Endothelial cell of umbilical vein (primary cell): ENCODE data around the gene HEMGN. TPM values are rescaled to one million over a fixed set of nuclear protein-coding genes. Genes with fewer than 3 reads are reported as not detected.

ENCODE experiments used
- BruUV-seq: library from RNA; stranded (reverse); fragments of 400-500 nt; replicated peaks from 2 replicates; lab custom pipeline; 2021; lab: Mats Ljungman, UMichigan
- CTCF ChIA-PET: fragments of 300-600, 350-600 bp; sonication (Branson Sonifier 250); formaldehyde crosslinking; loops from one replicate; lab custom pipeline; 2021; ENCODE audit warnings: antibody characterized with exemption, inconsistent platforms; lab: Charles Lee
- POLR2A ChIA-PET: fragments of 300-600, 350-600 bp; sonication (Branson Sonifier 250); formaldehyde crosslinking; loops from one replicate; lab custom pipeline; 2021; ENCODE audit warnings: antibody characterized with exemption, inconsistent platforms; lab: Charles Lee
- DNase-seq: peaks from one replicate; pipeline ENCODE4 v3.0.0-alpha.2; 2011; ENCODE audit warnings: low read depth, low spot score
- FAIRE-seq: peaks from 2 replicates; lab custom pipeline; 2011; peaks lifted over from hg19 to GRCh38; lab: Jason Lieb, UNC
- H2AFZ ChIP-seq: 2 replicates; pipeline ENCODE4 v1.6.0; 2012; ENCODE audit warnings: low read depth, low read length, control low read depth, inconsistent platforms
- H3K27ac ChIP-seq: 2 replicates; pipeline ENCODE4 v1.5.1; 2011; ENCODE audit warnings: low read depth, mild to moderate bottlenecking, control low read depth, low read length, moderate library complexity; ENCODE audit not compliant: insufficient read depth
- H3K27me3 ChIP-seq, 2 experiments: 2 replicates each; pipeline versions ENCODE4 v1.6.0 to v1.6.1; 2011; ENCODE audit warnings: low read length in 2 of 2, mixed read lengths in 1 of 2; ENCODE audit not compliant: control insufficient read depth in 2 of 2, insufficient read depth in 2 of 2
- H3K36me3 ChIP-seq, 2 experiments: 2 replicates in 1 of 2; 3 replicates in 1 of 2; pipeline ENCODE4 v1.5.1; 2011; ENCODE audit warnings: low read length in 2 of 2, mild to moderate bottlenecking in 1 of 2, moderate library complexity in 1 of 2; ENCODE audit not compliant: control insufficient read depth in 2 of 2, insufficient read depth in 2 of 2; ENCODE audit errors: extremely low read depth in 1 of 2
- H3K4me1 ChIP-seq: 3 replicates; pipeline ENCODE4 v1.5.1; 2011; ENCODE audit warnings: mild to moderate bottlenecking, low read length; ENCODE audit not compliant: control insufficient read depth, insufficient read depth; ENCODE audit errors: extremely low read depth
- H3K4me2 ChIP-seq: 2 replicates; pipeline ENCODE4 v1.6.1; 2011; ENCODE audit warnings: low read length, control low read depth, mixed read lengths; ENCODE audit not compliant: insufficient read depth
- H3K4me3 ChIP-seq, 3 experiments: fragments of 200-600 bp in 1 of 3; sonication (generic), shearing (Covaris generic) in 1 of 3; replicated peaks in 1 of 3; 2 replicates each; pipeline ENCODE4 v1.5.1; 2011 to 2016; ENCODE audit warnings: control low read depth in 3 of 3, low read length in 3 of 3, mild to moderate bottlenecking in 2 of 3, inconsistent platforms in 1 of 3, low read depth in 1 of 3, moderate library complexity in 1 of 3; ENCODE audit not compliant: insufficient read depth in 1 of 3
- H3K79me2 ChIP-seq: 2 replicates; pipeline ENCODE4 v1.6.0; 2012; ENCODE audit warnings: low read length, inconsistent platforms; ENCODE audit not compliant: control insufficient read depth, insufficient read depth
- H3K9ac ChIP-seq: replicated peaks from 2 replicates; pipeline ENCODE3; 2011; ENCODE audit warnings: low read length, control low read depth; ENCODE audit not compliant: insufficient read depth; ENCODE audit errors: extremely low read depth
- H3K9me1 ChIP-seq: replicated peaks from 3 replicates; pipeline ENCODE4 v1.6.0; 2011; ENCODE audit warnings: mild to moderate bottlenecking, low read length; ENCODE audit not compliant: control insufficient read depth, insufficient read depth; ENCODE audit errors: extremely low read depth
- H3K9me3 ChIP-seq: replicated peaks from 2 replicates; pipeline ENCODE4 v1.5.1; 2012; ENCODE audit warnings: low read length, inconsistent platforms; ENCODE audit not compliant: control insufficient read depth, insufficient read depth
- H4K20me1 ChIP-seq: replicated peaks from 2 replicates; pipeline ENCODE3; 2011; ENCODE audit warnings: mild to moderate bottlenecking, low read length; ENCODE audit not compliant: control insufficient read depth, insufficient read depth; ENCODE audit errors: extremely low read depth
- EZH2 ChIP-seq: IDR thresholded peaks from 2 replicates; pipeline ENCODE4 v1.6.1; 2012; ENCODE audit warnings: borderline replicate concordance, low read depth, mild to moderate bottlenecking, moderate library complexity, low read length, inconsistent platforms; ENCODE audit not compliant: severe bottlenecking
- FOS ChIP-seq: IDR thresholded peaks from 2 replicates; pipeline ENCODE4 v1.6.1; 2011; ENCODE audit warnings: mild to moderate bottlenecking, low read length, moderate library complexity, borderline replicate concordance; ENCODE audit not compliant: insufficient read depth
- GATA2 ChIP-seq: IDR thresholded peaks from 2 replicates; pipeline ENCODE4 v1.7.0; 2011; ENCODE audit warnings: low read depth, mild to moderate bottlenecking, moderate library complexity, mixed read lengths, low read length; ENCODE audit not compliant: insufficient read length, insufficient read depth
- JUN ChIP-seq: IDR thresholded peaks from 2 replicates; pipeline ENCODE4 v1.6.1; 2011; ENCODE audit warnings: borderline replicate concordance, low read depth; ENCODE audit not compliant: insufficient read length, insufficient read depth
- MYC ChIP-seq: IDR thresholded peaks from one replicate; pipeline ENCODE4 v1.6.1; 2011; ENCODE audit warnings: mild to moderate bottlenecking, low read depth, low read length
- POLR2A ChIP-seq: IDR thresholded peaks from 2 replicates; pipeline ENCODE4 v1.6.1; 2012; ENCODE audit warnings: low read depth, mild to moderate bottlenecking, control low read depth, low read length
- POLR2AphosphoS5 ChIP-seq: IDR thresholded peaks from 2 replicates; pipeline ENCODE4 v1.6.1; 2012; ENCODE audit warnings: low read depth, mild to moderate bottlenecking, control low read depth, low read length, moderate library complexity; ENCODE audit not compliant: insufficient read depth
- dilution Hi-C: fragments of 300-500 bp; cut with MboI; formaldehyde crosslinking; loops from one replicate; pipeline ENCODE4 v1.15.0; 2019; ENCODE audit warnings: low sequenced_read_pairs; ENCODE audit not compliant: extremely low pct_ligation_motif_present
- intact Hi-C: fragments of 100-400 bp; cut with micrococcal nuclease; formaldehyde crosslinking; loops from one replicate; pipeline ENCODE4 v1.10.0; 2022
- polyA plus RNA-seq, 4 experiments: library from polyadenylated mRNA; depleted of rRNA in 3 of 4; stranded (reverse) in 3 of 4; unstranded in 1 of 4; fragments of >200 nt; gene quantifications; 2 replicates each; pipeline versions ENCODE4 v1.2.1 to v1.2.3, GENCODE V29; 2011 to 2012; ENCODE audit warnings: missing spikeins in 1 of 4
- total RNA-seq: library from RNA; stranded (reverse); gene quantifications from 2 replicates; pipeline ENCODE4 v1.2.3, GENCODE V29; 2021
- TF ChIP-seq, protein P1 (sequence below): IDR thresholded peaks from 2 replicates; pipeline ENCODE4 v1.6.1; 2011; ENCODE audit not compliant: insufficient read depth, insufficient read length
- TF ChIP-seq, protein P2 (sequence below), 2 donors: IDR thresholded peaks; 1 replicate in 1 of 2; 2 replicates in 1 of 2; pipeline ENCODE4 v1.5.1; 2011; ENCODE audit warnings: low read length in 2 of 2, mild to moderate bottlenecking in 2 of 2, moderate library complexity in 2 of 2, control low read depth in 1 of 2, inconsistent platforms in 1 of 2, low read depth in 1 of 2; ENCODE audit not compliant: insufficient read depth in 1 of 2; ENCODE audit errors: extremely low read depth in 1 of 2

HEMGN gene
- total and polyA plus RNA-seq, 2 donors (not counting 3 experiments of a cell fraction or from before 2014, with no cell fraction given): not detected

DNA sequence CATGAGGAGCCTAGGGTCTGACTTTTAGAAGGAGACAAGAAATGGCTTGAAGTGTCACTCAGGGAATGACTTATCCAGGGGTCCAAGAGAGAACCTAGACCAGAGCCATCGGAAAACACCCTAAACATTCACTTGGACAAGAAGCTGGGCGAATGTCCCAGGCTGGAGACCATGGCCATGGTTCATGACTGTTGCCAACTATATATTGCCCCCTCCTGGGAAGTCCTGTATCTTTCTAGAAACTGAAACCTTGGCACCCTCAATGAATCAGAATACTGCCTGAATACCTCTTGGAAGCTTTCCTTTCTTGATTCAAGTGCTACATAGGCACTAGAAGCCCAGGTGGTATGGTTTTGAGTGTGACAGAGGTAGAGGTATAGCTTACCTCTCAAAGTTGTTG, 45.6 kb downstream of the HEMGN start:
- DNase-seq (no peak), FAIRE-seq (no peak)
- peaks cover 8 to 9% of the 10 kb centered on the region in 2 experiments for H3K27me3 ChIP-seq
- no peaks in the 10 kb centered on the region for H3K4me1 ChIP-seq
- H3K4me2 ChIP-seq: no peak overlapping the region
- H2AFZ ChIP-seq: no peak overlapping the region
- no peaks in the 10 kb centered on the region for H3K79me2 ChIP-seq
- H3K9me1 ChIP-seq: no peaks in the 10 kb centered on the region
- no peak overlapping the region for H3K4me3 ChIP-seq
- ChIA-PET CTCF (interaction anchor here (0.9 to 7.1 kb wide), 2 partner anchors 8 to 45 kb away, joined by 3 to 128 read pairs; no protein-coding TSS in a partner anchor), POLR2A (no interaction called here)
- H3K9me3 ChIP-seq: no peaks in the 10 kb centered on the region
- no peaks in the 10 kb centered on the region for H3K36me3 ChIP-seq
- intact Hi-C loops: no loop called here
- H3K27ac ChIP-seq: no peak overlapping the region
- no TSS peak for BruUV-seq
- dilution Hi-C loops: no loop called here
- no peaks in the 10 kb centered on the region for H4K20me1 ChIP-seq
- H3K9ac ChIP-seq: no peak overlapping the region
- no peak for TF ChIP-seq EZH2
- TF ChIP-seq, protein P1, sequence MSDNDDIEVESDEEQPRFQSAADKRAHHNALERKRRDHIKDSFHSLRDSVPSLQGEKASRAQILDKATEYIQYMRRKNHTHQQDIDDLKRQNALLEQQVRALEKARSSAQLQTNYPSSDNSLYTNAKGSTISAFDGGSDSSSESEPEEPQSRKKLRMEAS: no peak
- TF ChIP-seq MYC: no peak
- TF ChIP-seq FOS: no peak

DNA sequence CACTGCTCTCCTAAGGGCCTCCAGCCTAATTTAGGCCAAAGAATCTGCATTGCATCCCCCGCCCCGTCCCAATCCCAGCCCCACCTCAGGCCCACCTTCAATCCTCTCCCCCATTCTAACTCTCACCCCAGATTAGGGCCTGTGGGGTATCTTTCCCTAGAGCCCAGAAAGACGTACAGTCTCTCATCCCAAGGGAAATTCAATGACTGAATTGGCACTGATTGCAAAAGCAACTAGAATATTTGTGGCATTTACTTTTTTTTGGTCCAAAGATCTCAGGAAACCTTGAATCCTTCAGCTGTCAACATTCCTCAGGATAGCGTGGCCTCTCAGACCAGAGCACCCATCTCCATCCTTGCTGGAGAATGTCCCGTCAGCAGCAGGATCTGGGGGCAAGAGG, 46.2 kb downstream of the HEMGN start:
- dilution Hi-C loops: no loop called here
- H3K4me3 ChIP-seq: no peak overlapping the region
- H3K79me2 ChIP-seq: no peaks in the 10 kb centered on the region
- peaks cover 8 to 9% of the 10 kb centered on the region in 2 experiments for H3K27me3 ChIP-seq
- no peaks in the 10 kb centered on the region for H4K20me1 ChIP-seq
- no peak overlapping the region for H3K9ac ChIP-seq
- no TSS peak for BruUV-seq
- no peak overlapping the region for H3K4me2 ChIP-seq
- POLR2A ChIA-PET: no interaction called here
- CTCF ChIA-PET: interaction anchor here (0.9 to 7.1 kb wide), 5 partner anchors 9 to 44 kb away, joined by 3 to 128 read pairs (median 24); no protein-coding TSS in a partner anchor
- FAIRE-seq (no peak), DNase-seq (no peak)
- intact Hi-C loops: loop anchor here (2.0 kb wide), 1 partner anchor 181 kb away; no protein-coding TSS in a partner anchor
- no peak overlapping the region for H2AFZ ChIP-seq
- H3K9me1 ChIP-seq: no peaks in the 10 kb centered on the region
- no peaks in the 10 kb centered on the region for H3K9me3 ChIP-seq
- H3K36me3 ChIP-seq: no peaks in the 10 kb centered on the region
- H3K4me1 ChIP-seq: no peaks in the 10 kb centered on the region
- TF ChIP-seq FOS (no peak), GATA2 (no peak), MYC (no peak), EZH2 (no peak), POLR2AphosphoS5 (no peak), JUN (no peak), POLR2A (no peak)
- TF ChIP-seq, protein P1: no peak
- TF ChIP-seq, protein P2, sequence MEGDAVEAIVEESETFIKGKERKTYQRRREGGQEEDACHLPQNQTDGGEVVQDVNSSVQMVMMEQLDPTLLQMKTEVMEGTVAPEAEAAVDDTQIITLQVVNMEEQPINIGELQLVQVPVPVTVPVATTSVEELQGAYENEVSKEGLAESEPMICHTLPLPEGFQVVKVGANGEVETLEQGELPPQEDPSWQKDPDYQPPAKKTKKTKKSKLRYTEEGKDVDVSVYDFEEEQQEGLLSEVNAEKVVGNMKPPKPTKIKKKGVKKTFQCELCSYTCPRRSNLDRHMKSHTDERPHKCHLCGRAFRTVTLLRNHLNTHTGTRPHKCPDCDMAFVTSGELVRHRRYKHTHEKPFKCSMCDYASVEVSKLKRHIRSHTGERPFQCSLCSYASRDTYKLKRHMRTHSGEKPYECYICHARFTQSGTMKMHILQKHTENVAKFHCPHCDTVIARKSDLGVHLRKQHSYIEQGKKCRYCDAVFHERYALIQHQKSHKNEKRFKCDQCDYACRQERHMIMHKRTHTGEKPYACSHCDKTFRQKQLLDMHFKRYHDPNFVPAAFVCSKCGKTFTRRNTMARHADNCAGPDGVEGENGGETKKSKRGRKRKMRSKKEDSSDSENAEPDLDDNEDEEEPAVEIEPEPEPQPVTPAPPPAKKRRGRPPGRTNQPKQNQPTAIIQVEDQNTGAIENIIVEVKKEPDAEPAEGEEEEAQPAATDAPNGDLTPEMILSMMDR (IDR thresholded peaks at IDR 0.05; ENCODE audit: extremely low read depth in 1 of 2, insufficient read depth in 1 of 2, low read depth in 1 of 2, low read length in 2 of 2): no peak
- no peak overlapping the region for H3K27ac ChIP-seq
